NCI-H128 (cell line): ENCODE measurements around the gene BCR.
"Not testable (repeated sequence)": the region's sequence is repeated elsewhere in the genome, so short reads cannot be mapped to it uniquely, and the experiment has no call there.

ENCODE experiments used
- DNase-seq: peaks from one replicate; lab custom pipeline; 2025; ENCODE audit not compliant: unreplicated experiment; lab: John Stamatoyannopoulos, UW

Gene BCR

GRCh38 chr22:23180301-23180892, at the start of gene BCR:
Gene BCR, plus strand, starts transcription at chr22:23180509. Its CDS starts 452 bp downstream, at chr22:23180961.
- no peak for DNase-seq

GRCh38 chr22:23130697-23131096, 49.6 kb upstream of the BCR start:
- no peak for DNase-seq

DNA sequence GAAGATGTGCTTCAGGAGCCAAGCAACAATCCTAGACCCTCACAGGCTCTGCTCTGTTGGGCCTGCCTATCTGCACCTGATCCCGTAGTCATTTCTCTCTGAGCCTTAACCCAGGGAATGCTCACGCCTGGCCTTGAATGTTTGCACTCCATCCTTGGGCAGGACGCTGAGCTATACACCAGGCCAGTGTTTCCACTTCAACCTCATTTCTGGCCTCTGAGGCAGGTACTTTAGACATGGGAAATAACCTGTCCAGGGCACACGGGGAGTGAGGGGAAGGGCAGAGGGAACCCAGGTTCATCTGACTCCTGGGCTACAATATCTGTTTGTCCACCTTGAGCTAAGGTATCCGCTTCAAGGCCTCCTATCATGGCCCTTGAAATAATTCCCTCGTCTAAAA, 48.4 kb upstream of the BCR start:
- no peak for DNase-seq

DNA sequence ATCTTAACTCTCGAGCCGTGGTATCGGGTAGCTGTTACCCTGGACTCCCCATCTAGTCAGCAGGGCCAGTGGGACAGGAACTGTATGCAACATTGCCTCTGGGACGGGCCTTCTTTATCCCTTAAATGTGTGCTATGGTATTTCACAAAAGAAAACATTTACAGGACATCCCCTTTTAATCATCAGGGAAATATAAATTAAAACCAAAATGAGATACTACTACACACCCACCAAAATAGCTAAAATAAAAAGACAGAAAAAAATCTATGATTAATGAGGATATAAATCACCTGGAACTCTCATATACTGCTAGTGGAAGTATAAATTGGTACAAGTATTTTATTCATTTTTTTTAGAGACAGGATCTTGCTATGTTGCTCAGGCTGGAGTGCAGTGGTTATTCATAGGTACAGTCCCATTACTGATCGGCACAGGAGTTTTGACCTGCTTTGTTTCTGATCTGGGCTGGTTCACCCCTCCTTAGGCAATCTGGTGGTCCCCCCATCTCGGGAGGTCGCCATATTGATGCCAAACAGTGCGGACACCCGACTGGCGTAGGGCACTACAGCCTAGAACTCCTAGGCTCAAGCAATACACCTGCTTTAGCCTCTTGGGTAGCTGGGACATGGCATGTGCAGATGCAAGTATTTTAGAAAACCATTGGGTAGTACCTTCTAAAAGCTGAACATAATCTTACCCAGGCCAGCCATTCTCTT, 47.8 kb upstream of the BCR start:
- DNase-seq = no peak

DNA sequence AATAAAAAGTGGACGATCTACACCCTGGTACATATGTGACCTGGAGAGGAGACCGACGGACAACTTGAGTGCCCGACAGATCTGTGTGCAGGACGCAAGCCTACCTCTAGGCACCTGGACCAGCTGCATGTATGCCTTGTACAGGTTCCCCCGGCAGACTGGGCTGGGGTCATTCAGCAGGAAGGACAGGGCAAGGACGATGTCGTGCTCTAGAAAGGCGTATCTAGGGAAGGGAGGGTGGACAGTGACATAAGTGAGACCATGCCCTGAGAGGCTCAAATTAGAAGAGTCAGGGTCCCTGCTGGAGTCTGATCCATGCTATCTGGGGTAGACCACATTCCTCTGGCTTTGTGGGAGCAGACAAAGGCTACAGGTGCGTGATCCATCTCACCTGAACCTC, 46.4 kb upstream of the BCR start:
- DNase-seq = no peak

GRCh38 chr22:23136991-23137390, 43.3 kb upstream of the BCR start:
- not testable (repeated sequence) for DNase-seq

DNA sequence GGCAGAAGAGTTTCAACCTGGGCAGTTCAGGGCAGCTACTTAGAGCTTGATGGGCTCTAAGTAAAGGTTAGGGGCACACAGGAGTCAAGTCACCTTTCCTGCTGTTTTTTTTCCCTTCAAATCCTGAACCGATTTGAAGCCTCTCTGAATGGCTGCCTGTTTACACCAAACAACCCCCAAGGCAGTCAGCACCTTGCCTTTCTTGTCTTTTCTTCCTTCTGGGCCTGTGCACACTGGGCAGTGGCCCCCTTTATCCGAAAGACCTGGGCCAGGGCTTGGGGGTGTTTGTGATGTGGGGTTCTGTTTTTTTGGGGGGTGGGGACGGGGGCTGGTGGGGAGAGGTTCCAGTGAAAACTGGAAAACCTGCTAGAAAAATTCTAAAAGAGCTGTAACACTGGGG, 42.8 kb upstream of the BCR start:
- no peak for DNase-seq

- no peak for DNase-seq
These were observed 42.3 kb upstream of the BCR start for GRCh38 chr22:23137905-23138561.

GRCh38 chr22:23138584-23139435, 41.5 kb upstream of the BCR start:
- no peak for DNase-seq

- no peak for DNase-seq
These were observed 39.9 kb upstream of the BCR start for GRCh38 chr22:23140385-23140784.

DNA sequence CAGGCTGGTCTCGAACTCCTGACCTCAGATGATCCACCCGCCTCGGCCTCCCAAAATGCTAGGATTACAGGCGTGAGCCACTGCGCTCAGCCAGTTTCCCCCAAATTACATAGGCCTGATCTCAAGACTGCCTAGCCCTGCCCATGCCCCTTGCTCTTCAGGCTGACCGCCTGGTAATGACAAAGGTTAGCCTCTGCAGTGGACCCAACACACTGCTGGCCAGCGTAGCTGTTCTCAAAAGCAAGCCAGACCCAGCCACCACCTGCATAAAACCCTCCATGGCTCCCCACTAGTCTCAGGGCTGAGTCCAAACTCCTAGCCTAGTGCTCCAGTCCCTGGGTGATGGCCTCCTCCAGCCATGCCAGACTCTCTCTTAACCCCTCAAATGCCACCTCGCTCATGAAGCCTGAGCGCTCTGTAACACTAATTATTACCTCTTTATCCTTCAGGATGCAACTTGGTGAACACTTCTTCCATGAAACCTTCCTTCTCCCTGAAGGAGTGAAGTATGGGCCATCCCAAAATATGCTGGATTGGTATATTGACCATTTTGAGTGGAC, 37.7 kb upstream of the BCR start:
- no peak for DNase-seq

GRCh38 chr22:23143119-23143518, 37.2 kb upstream of the BCR start:
- no peak for DNase-seq

- no peak for DNase-seq
These were observed 35.9 kb upstream of the BCR start for GRCh38 chr22:23144432-23144831.

- peak; percentile 94 for DNase-seq
These were observed 35.1 kb upstream of the BCR start, which contains the start of gene RAB36 for GRCh38 chr22:23144932-23145877. Gene RAB36, plus strand, starts transcription at chr22:23145477. Its CDS starts 1,140 bp downstream, at chr22:23146617.

- no peak for DNase-seq
These were observed 34.3 kb upstream of the BCR start for GRCh38 chr22:23145878-23146470.

DNA sequence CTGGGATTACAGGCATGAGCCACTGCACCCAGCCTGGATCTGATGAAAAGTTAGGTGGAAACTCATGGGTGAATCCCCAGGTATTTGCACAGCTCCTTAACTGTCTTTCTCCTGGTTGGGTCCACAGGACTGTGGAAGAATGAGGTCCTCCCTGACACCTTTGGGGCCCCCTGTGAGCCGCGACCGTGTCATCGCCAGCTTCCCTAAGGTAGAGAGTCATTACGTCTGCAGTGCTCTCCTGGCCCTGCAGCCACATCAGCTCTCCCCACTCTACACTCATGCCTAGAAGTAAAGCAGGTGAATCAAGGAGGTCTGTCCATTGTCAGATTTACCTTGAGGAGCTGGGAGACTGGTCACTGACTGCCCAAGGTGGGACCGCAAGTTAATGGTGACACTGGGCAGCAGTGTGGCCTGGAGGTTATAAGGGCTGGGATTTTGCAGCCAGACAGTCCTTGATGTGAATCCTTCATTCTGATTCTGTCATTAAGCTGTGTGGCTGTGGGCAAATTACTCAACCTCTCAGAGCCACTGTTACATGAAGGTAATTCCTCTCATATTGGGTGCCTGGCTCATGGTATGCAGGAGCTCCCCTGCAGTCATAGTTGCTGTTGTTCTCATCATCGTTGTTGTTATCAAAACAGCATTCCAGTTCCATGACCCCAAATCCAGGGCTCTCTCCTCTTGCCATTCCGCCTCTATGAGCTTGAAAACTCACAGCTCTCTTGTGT, 33.7 kb upstream of the BCR start:
- DNase-seq = no peak

DNA sequence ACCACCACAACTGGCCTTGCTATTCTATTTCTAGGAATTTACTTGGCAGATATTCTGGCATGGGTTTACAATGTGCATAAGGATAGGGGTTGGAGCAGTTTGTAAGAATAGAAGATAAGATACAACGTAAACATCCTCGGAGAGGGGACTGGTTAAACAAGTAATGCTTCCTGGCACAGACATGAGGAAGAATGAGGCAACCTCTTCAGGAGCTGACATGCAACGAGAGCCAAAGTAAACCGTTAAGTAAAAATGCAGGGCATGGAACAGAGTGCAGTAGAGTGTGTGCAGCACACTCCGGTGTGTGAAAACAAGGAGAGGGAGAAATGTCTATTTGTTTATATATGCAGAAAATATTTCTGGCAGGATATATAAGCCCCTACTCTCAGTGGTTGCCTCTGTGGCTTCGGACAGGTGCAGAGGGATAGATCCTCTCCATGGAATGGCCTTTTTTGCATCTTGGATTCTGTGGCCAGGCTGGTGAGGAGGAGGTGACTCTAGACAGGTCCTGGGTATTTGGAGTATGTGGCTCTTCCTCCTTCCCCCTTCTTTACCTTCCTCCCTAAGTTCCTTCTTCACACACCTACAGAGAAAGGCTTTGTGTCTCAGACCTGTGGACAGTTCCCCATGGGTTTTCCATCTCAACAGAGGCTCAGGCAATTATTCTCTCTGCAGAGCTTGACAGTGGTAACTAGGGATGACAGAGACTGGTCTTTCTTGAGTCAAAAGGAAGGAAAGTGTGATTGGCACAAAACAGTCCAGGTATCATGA, 32.5 kb upstream of the BCR start:
- DNase-seq = no peak

GRCh38 chr22:23149743-23150238, 30.5 kb upstream of the BCR start:
- DNase-seq = no peak
